AG09309 (cell line): ENCODE measurements around the gene SERAC1.

Source experiments
- DNase-seq: peaks from one replicate; pipeline ENCODE4 v3.0.0-alpha.2; 2010; ENCODE audit warnings: low read depth
- H3K4me3 ChIP-seq: 2 replicates; pipeline ENCODE4 v1.5.1; 2011; ENCODE audit warnings: mild to moderate bottlenecking, low read depth, low read length, moderate library complexity; ENCODE audit not compliant: control insufficient read depth
- TF ChIP-seq, protein P1 (sequence below): IDR thresholded peaks from 2 replicates; pipeline ENCODE4 v1.5.1; 2011; ENCODE audit warnings: mild to moderate bottlenecking, low read depth, low read length, inconsistent platforms; ENCODE audit not compliant: insufficient read depth, control insufficient read depth; ENCODE audit errors: missing control alignments

The SERAC1 gene

DNA sequence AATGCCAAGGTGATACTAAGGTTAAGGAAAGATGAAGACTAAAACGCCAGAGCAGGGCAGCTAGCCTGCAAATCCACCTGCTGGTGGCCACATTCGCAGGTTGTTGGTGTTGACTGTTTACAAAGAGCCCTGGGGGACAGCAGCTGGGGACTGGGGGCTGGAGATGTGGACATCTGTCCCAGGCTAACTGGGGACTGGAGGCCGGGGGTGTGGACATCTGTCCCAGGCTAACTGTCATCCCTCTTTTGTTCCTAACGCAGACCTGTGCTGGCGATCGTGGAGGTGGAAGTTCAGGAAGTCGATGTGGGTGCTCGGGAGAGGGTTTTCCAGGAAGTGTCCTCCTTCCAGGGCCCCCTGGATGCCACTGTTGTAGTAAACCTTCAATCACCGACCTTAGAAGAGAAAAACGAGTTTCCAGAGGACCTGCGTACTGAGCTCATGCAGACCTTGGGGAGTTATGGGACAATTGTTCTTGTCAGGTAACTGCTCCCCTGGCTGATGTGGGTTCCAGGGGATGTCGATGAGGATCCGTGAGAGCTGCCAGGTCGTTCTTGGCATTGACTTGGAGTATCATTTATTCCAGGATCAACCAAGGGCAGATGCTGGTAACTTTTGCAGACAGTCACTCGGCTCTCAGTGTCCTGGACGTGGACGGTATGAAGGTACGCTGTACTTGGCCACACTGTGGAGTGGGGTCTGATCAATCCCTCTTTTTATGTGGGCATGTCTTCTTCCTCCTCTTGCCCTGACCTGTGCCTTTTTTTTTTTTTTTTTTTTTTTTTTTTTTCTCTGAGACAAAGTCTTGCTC lies 87.0 kb downstream of the SERAC1 start:
- DNase-seq: no peak
- H3K4me3 ChIP-seq: no peak overlapping the region
- TF ChIP-seq, protein P1, sequence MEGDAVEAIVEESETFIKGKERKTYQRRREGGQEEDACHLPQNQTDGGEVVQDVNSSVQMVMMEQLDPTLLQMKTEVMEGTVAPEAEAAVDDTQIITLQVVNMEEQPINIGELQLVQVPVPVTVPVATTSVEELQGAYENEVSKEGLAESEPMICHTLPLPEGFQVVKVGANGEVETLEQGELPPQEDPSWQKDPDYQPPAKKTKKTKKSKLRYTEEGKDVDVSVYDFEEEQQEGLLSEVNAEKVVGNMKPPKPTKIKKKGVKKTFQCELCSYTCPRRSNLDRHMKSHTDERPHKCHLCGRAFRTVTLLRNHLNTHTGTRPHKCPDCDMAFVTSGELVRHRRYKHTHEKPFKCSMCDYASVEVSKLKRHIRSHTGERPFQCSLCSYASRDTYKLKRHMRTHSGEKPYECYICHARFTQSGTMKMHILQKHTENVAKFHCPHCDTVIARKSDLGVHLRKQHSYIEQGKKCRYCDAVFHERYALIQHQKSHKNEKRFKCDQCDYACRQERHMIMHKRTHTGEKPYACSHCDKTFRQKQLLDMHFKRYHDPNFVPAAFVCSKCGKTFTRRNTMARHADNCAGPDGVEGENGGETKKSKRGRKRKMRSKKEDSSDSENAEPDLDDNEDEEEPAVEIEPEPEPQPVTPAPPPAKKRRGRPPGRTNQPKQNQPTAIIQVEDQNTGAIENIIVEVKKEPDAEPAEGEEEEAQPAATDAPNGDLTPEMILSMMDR: no peak

DNA sequence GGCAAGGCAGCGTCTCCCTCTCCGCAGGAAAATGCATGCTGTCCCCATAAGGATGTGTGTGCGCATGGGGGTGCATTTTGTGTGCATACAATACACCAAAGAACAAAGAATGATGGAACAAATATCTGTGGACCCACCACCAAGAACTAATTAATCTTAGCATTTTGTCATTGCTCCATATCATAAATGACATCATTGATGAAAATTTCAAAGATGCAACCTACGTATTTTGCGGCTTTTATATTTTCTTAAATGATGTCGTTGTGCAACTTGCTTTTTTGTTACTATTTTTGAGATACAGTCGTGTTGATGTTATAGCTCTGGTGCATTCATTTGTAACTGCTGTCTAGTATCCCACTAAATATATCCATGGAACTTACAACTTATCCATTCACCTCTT lies 89.7 kb downstream of the SERAC1 start:
- no peak overlapping the region for H3K4me3 ChIP-seq
- no peak for DNase-seq
- TF ChIP-seq, protein P1: no peak

DNA sequence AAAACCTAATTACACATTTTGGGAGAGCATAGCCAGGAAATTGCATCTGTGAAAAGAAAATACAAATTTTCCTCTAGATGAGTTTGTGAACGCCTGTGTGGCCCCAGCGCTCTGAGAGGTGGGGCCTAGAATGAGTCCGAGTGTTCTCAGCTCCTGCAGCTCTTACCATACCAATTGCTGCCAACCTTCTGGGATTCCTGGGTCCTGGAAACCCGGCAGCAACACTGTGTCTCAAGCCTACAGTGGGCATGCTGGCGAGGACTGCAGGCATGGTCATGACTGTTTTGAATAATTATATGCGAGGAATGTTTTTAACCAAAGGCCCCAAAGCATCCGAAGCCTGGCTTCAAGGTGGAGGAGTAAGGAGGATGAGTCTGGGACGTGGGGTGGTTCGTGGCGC lies 90.4 kb downstream of the SERAC1 start:
- TF ChIP-seq, protein P1: no peak
- no peak for DNase-seq
- H3K4me3 ChIP-seq: no peak overlapping the region

DNA sequence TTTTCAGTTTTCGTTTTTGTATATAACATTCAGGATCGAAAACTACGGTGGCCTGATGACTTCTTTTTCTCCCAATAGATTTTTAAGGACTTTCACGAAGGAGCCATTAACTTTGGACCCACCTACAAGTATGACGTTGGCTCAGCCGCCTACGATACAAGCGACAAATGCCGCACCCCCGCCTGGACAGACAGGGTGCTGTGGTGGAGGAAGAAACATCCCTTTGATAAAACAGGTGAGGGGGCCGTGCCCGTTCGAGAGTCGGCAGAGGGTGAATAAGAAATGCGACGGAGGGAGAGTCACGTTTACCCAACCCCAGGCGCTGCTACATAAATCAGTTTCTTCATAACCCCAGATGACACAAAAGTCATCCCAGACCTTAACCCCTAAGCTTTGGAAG lies 91.5 kb downstream of the SERAC1 start:
- DNase-seq: no peak
- no peak overlapping the region for H3K4me3 ChIP-seq
- TF ChIP-seq, protein P1: no peak

DNA sequence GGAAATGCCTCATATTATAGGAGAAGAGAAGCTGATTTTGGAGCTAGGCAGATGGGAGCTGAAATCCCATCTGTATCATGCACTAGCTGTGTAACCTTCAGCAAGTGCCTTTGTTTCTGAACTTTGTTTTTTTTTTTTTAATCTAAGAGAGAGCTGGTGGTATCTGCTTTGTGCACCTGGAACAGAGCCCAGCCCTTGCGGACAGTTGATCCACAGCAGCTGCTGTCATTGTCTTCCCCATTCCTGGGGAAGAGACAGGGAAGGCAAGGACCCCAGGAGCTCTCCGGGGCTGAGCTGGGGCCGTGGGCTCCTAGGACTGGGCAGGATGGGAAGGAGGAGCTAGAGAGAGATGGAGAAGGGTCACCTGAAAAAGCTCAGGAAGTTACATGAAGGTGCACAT lies 94.3 kb downstream of the SERAC1 start:
- no peak for DNase-seq
- TF ChIP-seq, protein P1: no peak

DNA sequence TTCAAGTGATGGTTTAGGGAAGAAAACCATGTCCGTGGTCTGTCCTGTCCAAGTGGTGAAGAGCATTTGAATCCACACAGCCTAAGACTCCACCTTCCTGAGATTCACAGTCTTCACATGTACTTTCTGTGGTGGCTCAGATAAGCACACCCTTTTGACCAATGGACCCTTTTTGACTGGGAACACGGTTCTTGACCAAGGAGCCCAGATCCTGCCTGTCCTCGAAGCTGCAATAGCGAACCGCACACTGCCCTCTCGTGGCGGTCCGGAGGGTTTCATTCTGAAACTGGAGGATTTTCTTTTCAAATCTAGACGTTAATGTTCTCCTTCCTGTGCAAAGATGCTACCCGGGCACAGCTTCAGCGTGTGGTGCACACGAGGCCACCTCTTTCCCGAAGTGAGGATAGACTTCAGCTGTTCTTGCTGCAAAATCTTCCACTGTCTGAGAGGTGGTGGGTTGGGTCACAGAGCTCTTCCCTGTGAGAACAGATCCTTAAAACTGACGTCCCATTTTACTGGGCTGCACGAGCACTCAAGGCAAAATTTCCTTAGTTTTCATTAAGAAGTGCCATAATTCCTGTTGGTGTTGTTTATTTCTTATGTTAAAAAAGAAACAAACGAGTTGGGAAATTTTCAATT lies 95.9 kb downstream of the SERAC1 start:
- TF ChIP-seq, protein P1: peak; percentile 77

More for the DNA sequence above, 94.3 kb downstream of the SERAC1 start:
- no peak overlapping the region for H3K4me3 ChIP-seq

More for the DNA sequence above, 95.9 kb downstream of the SERAC1 start:
- H3K4me3 ChIP-seq: no peak overlapping the region
- DNase-seq: no peak
